Astrocyte of the cerebellum (primary cell): Measurements from ENCODE around the gene LPAR2.

ENCODE experiments used
- DNase-seq: peaks from one replicate; pipeline ENCODE4 v3.0.0-alpha.2; 2011; ENCODE audit warnings: low read depth
- H3K4me3 ChIP-seq: 2 replicates; pipeline ENCODE4 v1.5.1; 2011; ENCODE audit warnings: mild to moderate bottlenecking, low read depth, low read length, moderate library complexity
- in situ Hi-C: cut with HindIII; loops from 2 replicates; pipeline ENCODE4 v1.10.0; 2017; ENCODE audit warnings: low sequenced_read_pairs
- TF ChIP-seq, protein P1 (sequence below): IDR thresholded peaks from 2 replicates; pipeline ENCODE4 v1.5.1; 2012; ENCODE audit warnings: low read length, low read depth, moderate library complexity, mild to moderate bottlenecking; ENCODE audit errors: missing control alignments

LPAR2 gene

DNA sequence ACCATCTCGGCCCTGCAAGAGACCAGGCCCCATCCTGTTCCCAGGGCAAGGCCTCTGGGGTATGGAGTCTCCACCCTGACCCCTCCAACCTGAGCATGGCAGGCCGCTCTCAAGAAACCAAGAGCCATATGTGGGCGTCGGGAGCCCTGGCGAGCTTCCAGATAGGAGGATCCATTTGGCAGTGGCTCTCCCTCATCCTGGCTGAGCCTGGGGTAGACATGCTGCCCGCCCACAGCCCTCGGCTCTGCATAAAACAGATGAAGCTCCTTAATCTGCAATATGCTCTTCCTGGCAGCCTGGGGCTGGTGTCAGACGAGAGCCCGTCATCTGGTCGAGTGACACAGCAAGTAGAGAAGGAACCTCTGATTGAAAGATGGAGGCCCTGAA is 29.4 kb upstream of the LPAR2 start:
- DNase-seq: no peak
- no peak overlapping the region for H3K4me3 ChIP-seq
- in situ Hi-C loops: no loop called here
- TF ChIP-seq, protein P1, sequence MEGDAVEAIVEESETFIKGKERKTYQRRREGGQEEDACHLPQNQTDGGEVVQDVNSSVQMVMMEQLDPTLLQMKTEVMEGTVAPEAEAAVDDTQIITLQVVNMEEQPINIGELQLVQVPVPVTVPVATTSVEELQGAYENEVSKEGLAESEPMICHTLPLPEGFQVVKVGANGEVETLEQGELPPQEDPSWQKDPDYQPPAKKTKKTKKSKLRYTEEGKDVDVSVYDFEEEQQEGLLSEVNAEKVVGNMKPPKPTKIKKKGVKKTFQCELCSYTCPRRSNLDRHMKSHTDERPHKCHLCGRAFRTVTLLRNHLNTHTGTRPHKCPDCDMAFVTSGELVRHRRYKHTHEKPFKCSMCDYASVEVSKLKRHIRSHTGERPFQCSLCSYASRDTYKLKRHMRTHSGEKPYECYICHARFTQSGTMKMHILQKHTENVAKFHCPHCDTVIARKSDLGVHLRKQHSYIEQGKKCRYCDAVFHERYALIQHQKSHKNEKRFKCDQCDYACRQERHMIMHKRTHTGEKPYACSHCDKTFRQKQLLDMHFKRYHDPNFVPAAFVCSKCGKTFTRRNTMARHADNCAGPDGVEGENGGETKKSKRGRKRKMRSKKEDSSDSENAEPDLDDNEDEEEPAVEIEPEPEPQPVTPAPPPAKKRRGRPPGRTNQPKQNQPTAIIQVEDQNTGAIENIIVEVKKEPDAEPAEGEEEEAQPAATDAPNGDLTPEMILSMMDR: no peak

GRCh38 chr19:19656451-19657396 is 28.7 kb upstream of the LPAR2 start:
- no peak for DNase-seq
- H3K4me3 ChIP-seq: no peak overlapping the region
- TF ChIP-seq, protein P1: no peak
- in situ Hi-C loops: no loop called here

GRCh38 chr19:19655641-19656343 is 27.8 kb upstream of the LPAR2 start:
- DNase-seq: no peak
- TF ChIP-seq, protein P1: no peak
- no peak overlapping the region for H3K4me3 ChIP-seq
- in situ Hi-C loops: no loop called here

DNA sequence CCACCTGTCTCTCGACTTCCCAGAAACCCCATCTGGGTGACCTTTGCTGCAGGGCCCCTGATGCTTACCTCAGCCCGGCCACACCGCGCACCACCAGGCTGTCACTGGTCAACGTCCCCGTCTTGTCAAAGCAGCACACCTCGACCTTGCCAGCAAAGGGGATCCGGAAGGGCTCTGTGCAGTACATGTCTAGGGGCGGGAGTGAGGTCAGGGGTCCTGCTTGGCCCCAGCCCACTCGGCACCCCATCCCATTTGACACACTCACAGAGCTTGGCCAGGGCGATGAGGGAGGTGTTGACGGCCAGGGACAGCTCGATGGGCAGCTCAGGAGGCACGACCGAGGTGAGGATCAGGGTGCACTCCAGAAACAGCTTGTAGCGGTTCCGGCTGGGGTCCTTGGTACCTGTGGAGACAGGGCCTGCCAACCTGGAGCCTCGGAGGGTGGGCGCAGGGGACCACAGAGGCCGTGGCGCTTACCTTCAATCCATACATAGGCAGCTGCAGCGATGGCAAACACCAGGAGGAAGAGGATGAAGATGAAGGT is 27.1 kb upstream of the LPAR2 start:
- TF ChIP-seq, protein P1: no peak
- DNase-seq: no peak
- no peak overlapping the region for H3K4me3 ChIP-seq
- in situ Hi-C loops: no loop called here

DNA sequence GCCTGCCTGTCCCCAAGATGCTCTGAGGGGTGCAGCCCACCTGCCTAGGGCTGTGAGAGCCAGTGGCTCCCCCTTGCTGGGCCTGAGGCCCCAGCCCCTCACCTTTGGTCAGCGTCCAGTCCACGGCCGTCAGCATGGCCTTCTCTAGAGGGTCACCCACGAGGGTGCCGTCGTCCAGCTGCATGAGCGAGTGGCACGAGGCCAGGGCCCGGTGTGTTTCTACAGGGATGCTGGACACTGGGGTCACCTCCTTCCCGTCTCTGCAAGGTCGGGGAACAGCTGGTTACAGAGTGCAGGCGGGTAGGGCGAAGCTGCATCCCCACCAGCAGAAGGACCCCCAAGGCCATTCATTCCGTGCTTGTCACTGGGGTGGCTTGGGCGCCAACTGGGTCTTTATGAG is 26.4 kb upstream of the LPAR2 start:
- TF ChIP-seq, protein P1: no peak
- in situ Hi-C loops: no loop called here

GRCh38 chr19:19653597-19654147 is 25.7 kb upstream of the LPAR2 start:
- no peak for DNase-seq
- in situ Hi-C loops: no loop called here
- H3K4me3 ChIP-seq: no peak overlapping the region
- TF ChIP-seq, protein P1: no peak

More for the DNA sequence above, 26.4 kb upstream of the LPAR2 start:
- no peak for DNase-seq
- H3K4me3 ChIP-seq: no peak overlapping the region
